ENCODE results near the gene TMEM145.

TMEM145 gene

DNA sequence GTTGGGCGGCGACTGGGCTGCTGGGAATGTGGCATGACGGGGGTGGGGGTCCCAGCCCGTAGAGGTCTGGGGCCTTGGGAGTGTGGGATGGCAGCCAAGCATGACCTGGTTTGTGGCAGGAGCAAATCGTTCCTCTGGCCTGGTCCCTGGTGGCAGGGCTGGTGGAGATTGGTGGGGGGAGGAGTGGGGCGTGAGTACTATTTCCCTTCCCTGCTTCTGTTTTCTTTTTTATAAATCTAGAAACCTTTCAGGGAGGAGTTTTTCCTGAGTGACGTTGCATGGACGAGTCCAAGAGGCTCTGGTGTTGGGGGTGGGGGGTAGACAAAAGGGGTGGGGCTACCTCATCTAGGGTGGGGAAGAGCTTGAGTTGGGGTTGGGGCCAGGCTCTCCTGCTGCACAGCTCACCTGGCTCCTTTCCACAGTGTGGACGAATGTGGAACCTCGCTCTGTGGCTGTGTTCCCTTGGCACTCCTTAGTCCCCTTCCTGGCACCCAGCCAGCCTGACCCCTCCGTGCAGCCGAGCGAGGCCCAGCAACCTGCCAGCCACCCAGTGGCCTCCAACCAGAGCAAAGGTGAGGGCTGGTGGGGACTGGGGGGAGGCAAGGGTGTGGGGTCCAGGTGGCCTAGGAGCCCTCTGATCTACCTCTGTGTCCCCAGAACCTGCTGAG is 26.6 kb upstream of the TMEM145 start:
- no peak for DNase-seq (ENCODE audit: low read depth)
- TF ChIP-seq, protein P1, sequence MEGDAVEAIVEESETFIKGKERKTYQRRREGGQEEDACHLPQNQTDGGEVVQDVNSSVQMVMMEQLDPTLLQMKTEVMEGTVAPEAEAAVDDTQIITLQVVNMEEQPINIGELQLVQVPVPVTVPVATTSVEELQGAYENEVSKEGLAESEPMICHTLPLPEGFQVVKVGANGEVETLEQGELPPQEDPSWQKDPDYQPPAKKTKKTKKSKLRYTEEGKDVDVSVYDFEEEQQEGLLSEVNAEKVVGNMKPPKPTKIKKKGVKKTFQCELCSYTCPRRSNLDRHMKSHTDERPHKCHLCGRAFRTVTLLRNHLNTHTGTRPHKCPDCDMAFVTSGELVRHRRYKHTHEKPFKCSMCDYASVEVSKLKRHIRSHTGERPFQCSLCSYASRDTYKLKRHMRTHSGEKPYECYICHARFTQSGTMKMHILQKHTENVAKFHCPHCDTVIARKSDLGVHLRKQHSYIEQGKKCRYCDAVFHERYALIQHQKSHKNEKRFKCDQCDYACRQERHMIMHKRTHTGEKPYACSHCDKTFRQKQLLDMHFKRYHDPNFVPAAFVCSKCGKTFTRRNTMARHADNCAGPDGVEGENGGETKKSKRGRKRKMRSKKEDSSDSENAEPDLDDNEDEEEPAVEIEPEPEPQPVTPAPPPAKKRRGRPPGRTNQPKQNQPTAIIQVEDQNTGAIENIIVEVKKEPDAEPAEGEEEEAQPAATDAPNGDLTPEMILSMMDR (conservative IDR thresholded peaks at IDR 0.05; ENCODE audit: low read depth, low read length) = no peak
- H3K4me3 ChIP-seq (ENCODE audit: low read length) = peak overlapping the region; percentile 79

GRCh38 chr19:42287017-42287826 is 25.9 kb upstream of the TMEM145 start:
- no peak overlapping the region for H3K4me3 ChIP-seq (ENCODE audit: low read length)
- TF ChIP-seq, protein P1 (conservative IDR thresholded peaks at IDR 0.05; ENCODE audit: low read depth, low read length) = peak; percentile 2
- DNase-seq (ENCODE audit: low read depth) = no peak

DNA sequence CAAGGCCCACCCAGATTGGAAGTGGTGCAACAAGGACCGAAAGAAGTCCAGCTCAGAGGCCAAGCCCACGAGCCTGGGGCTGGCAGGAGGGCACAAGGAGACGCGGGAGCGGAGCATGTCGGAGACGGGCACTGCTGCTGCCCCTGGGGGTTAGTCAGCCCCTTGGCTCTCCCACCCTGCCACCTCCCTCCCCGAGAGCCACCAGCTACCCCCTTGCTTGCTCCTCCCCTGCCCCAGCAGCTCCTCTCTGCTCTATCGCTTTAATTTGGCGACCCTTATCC is 25.3 kb upstream of the TMEM145 start:
- TF ChIP-seq, protein P1 (conservative IDR thresholded peaks at IDR 0.05; ENCODE audit: low read depth, low read length) = no peak
- no peak overlapping the region for H3K4me3 ChIP-seq (ENCODE audit: low read length)
- no peak for DNase-seq (ENCODE audit: low read depth)

- TF ChIP-seq, protein P1 (conservative IDR thresholded peaks at IDR 0.05; ENCODE audit: low read depth, low read length) = no peak
- DNase-seq (ENCODE audit: low read depth) = no peak
- H3K4me3 ChIP-seq (ENCODE audit: low read length) = no peak overlapping the region
These were observed 24.7 kb upstream of the TMEM145 start for GRCh38 chr19:42288387-42288786.

DNA sequence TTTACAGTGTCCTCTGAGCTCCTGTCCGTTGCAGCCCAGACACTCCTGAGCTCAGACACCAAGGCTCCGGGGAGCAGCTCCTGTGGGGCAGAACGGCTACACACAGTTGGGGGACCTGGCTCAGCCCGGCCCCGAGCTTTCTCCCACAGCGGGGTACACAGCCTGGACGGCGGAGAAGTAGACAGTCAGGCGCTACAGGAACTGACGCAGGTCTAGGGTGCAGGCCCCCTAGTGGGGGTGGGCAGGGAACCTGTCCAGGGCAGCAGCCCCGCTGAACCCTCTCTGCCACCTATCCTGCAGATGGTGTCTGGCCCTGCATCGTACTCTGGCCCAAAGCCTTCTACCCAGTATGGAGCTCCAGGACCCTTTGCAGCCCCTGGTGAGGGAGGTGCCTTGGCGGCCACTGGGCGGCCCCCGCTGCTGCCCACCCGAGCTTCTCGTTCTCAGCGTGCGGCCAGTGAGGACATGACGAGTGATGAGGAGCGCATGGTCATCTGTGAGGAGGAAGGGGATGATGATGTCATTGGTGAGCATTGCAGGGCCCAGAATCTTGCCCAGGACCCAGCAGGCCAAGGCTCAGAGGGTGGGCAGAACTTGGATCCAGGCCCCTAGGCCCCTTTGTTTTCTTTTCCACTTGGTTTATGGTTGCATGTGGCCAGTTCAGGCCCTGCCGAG is 24.1 kb upstream of the TMEM145 start:
- DNase-seq (ENCODE audit: low read depth) = no peak
- TF ChIP-seq, protein P1 (conservative IDR thresholded peaks at IDR 0.05; ENCODE audit: low read depth, low read length) = peak; percentile 9
- no peak overlapping the region for H3K4me3 ChIP-seq (ENCODE audit: low read length)

DNA sequence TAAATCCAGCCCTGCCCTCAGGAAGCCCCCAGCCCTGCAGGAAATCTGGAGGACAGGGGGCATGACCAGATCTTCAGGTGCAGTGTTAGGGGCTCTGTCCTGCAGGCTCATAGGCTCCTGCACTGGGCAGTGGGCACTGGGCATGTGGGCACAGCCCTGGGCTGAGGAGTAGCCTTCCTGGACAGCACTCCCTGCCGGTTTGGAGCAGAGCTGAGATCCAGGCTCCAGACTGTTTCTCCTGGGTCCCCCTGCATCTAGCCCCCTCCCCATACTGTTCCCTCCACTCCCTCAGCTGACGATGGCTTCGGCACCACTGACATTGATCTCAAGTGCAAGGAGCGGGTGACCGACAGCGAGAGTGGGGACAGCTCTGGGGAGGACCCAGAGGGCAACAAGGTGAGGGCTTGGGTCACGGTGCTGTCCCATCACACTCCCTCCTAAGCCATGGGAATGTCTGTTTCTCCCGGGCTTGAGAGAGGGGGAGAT is 23.5 kb upstream of the TMEM145 start:
- TF ChIP-seq, protein P1 (conservative IDR thresholded peaks at IDR 0.05; ENCODE audit: low read depth, low read length) = no peak
- H3K4me3 ChIP-seq (ENCODE audit: low read length) = no peak overlapping the region
- DNase-seq (ENCODE audit: low read depth) = no peak

All from retinal pigment epithelial cell (primary cell).